GM12865 (cell line): ENCODE measurements around the gene ZNF48.

ENCODE experiments used
- DNase-seq: peaks from one replicate; pipeline ENCODE4 v3.0.0; 2010; ENCODE audit warnings: low read depth
- H3K4me3 ChIP-seq: 2 replicates; pipeline ENCODE4 v1.5.1; 2011; ENCODE audit warnings: mild to moderate bottlenecking, low read depth, low read length, control low read depth
- TF ChIP-seq, protein P1 (sequence below): IDR thresholded peaks from 2 replicates; pipeline ENCODE4 v1.5.1; 2011; ENCODE audit warnings: low read length, control low read depth, low read depth, inconsistent platforms; ENCODE audit not compliant: insufficient read depth; ENCODE audit errors: missing control alignments

The ZNF48 gene

DNA sequence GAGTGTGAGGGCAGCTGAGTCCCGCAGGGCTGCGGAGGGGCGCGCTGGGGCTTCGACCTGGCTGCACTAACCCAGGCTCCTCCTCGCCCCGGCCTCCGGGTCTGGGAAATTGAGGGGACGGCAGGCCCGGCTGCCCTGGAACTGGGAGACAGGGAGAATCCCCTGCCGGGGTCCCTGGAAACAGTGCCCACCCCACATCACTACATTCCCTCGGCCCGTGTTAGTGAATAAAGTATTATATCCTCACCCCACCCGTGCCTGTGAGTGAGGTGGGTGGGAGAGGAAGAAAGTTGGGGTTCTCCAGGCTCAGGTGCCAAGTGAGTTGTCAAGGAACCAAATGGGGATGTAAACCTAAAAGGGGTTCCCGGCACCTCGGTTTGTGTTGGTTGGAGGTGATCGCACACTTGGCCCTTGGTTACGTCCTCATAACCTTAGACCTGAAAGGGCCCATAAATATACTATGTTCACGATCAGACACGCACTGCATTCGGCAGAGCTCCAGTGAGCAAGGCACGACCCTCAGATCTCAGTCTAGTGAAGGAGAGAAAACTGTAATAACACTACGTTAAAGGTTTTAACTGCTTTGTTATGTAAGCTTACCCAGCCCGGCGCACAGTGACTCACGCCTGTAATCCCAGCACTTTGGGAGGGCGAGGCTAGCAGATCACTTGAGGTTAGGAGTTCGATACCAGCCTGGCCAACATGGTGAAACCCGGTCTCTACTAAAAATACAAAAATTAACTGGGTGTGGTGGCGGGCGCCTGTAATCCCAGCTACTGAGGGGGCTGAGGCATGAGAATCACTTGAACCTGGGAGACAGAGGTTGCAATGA, 23.3 kb downstream of the ZNF48 start:
- H3K4me3 ChIP-seq: peak overlapping the region; percentile 57
- TF ChIP-seq, protein P1, sequence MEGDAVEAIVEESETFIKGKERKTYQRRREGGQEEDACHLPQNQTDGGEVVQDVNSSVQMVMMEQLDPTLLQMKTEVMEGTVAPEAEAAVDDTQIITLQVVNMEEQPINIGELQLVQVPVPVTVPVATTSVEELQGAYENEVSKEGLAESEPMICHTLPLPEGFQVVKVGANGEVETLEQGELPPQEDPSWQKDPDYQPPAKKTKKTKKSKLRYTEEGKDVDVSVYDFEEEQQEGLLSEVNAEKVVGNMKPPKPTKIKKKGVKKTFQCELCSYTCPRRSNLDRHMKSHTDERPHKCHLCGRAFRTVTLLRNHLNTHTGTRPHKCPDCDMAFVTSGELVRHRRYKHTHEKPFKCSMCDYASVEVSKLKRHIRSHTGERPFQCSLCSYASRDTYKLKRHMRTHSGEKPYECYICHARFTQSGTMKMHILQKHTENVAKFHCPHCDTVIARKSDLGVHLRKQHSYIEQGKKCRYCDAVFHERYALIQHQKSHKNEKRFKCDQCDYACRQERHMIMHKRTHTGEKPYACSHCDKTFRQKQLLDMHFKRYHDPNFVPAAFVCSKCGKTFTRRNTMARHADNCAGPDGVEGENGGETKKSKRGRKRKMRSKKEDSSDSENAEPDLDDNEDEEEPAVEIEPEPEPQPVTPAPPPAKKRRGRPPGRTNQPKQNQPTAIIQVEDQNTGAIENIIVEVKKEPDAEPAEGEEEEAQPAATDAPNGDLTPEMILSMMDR: no peak
- DNase-seq: no peak

DNA sequence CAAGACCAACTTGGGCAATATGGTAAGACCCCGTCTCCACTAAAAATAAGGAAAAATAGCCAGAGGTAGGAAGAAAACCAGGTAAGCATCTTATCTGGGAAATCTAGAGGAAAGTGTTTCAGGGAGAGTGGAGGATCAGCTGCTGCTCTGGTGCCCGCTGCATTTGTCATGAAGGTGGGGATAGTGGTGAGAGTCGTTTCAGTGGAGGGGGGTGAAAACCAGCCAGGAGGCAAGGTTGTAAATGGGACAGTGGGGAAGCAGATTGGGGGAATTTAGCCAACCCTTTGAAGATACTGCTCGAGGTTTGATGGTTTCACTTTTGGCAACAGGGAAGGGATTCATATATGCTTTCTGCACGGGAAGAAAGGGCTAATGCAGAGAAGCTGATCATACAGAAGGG, 25.8 kb downstream of the ZNF48 start:
- no peak for DNase-seq
- TF ChIP-seq, protein P1: no peak
- no peak overlapping the region for H3K4me3 ChIP-seq

DNA sequence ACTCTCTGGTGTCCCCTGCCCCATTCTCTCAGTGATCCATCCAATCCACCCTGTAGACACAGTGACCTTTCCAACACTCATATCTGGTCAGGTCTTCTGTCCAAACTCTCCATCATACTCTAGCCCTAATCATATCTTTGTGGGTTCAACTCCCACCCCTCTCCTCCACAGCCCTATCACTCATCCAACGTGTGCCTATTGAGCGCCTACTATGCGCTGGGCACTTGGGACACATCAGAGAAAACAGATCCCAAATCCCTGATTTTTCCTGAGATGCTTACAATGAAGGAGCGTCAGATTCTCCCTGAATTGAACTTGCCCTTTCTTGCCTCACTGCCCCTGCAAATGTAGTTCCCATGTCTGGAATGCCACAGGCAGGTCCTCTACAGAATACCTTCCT, 32.8 kb downstream of the ZNF48 start:
- TF ChIP-seq, protein P1: no peak
- H3K4me3 ChIP-seq: no peak overlapping the region
- no peak for DNase-seq

DNA sequence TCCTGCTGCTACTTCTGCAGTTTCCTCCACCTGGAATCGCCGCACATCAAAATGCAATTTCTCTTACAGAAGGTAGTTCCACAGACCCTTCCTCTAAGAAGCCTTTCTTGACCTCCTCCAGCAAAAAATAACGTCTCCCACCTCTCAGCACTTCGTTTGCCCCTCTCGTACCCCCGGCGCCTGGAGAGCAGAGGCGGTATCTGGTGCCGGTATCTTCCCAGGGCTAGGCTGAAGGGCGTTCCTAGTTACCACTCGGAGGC, 34.1 kb downstream of the ZNF48 start:
- TF ChIP-seq, protein P1: no peak
- no peak for DNase-seq
- peak overlapping the region; percentile 89 for H3K4me3 ChIP-seq

DNA sequence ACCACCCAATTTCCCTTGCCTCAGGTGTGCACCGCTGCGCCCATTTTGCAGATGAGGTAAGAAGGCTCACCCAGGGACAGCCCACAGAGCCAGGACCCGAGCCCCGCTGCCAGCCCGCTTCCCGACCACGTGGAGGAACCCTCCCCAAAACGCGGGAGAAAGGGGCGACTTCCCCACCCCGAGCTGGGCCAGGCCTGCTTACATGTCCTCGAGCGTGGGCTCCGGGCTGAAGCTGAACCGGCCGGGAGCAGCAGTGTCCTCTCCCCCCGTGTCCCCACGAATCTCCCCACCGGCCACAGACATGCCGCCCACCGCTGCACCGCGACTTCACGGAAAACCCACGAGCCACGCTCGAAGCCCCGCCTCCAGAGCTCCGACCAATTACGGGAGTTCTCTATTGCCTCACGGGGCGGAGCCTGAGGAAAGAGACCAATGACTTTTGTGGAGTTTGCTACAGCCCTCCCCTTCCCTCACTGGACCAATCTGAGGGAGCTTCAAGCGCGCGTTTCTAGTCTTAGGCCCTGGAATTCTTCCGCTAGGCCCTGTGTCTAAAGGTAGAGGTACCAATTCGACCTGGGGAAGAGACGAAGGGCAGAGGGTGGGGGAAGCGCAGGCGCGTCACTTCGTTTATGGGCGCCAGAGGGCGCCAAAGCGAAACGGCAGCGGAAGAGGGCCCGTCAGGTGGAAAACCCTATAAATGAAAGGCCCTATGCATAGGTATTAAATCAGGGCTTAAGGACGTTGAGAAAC, 34.6 kb downstream of the ZNF48 start, which contains the start of gene DCTPP1:
Gene DCTPP1, minus strand, starts transcription at position 353 of the 750 bp plus-strand sequence. Its CDS starts 50 bp downstream, at position 303.
- DNase-seq: peak; percentile 99
- peak within 1 kb of the TSS; percentile 89 for H3K4me3 ChIP-seq
- TF ChIP-seq, protein P1: peak; percentile 85

DNA sequence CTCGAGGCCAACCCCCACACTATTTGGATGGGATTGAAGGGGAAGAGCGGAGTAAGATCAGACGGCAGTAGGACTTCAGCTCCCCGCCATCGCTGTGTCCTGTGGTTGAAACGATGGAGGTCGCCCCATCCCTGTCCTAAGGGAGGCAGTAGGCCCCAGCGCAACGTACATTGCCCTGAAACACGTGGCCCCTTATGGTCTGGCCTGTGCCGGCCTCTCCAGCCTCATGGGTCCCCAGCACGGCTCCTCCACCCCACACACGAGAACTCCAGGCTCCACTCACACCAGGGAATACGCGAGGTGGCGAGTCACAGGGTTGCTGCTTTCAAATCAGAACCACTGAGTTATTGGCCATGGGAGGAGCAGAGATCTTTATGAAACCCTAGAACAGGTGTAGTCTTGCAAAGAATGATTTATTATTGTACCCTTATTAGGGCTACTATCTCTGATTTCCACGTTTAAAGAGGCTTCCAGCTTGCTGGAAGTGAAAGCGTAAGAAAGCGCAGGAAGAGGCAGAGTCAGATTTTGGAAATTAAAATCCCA, 35.3 kb downstream of the ZNF48 start:
- TF ChIP-seq, protein P1: no peak
- no peak for DNase-seq
- peak overlapping the region; percentile 22; the same call in 1 of the 2 replicates for H3K4me3 ChIP-seq
